ENCODE data around the gene CRLF2. TPM values are rescaled to one million over a fixed set of nuclear protein-coding genes. Genes with fewer than 3 reads are reported as not detected.
"Not testable (repeated sequence)": the region's sequence is repeated elsewhere in the genome, so short reads cannot be mapped to it uniquely, and the experiment has no call there.

CRLF2 gene
- total RNA-seq, 5 donors from 2014 or later (not counting 1 experiment from before 2014, with no cell fraction given), result 0.48 to 1.9 (median 0.82) TPM

DNA sequence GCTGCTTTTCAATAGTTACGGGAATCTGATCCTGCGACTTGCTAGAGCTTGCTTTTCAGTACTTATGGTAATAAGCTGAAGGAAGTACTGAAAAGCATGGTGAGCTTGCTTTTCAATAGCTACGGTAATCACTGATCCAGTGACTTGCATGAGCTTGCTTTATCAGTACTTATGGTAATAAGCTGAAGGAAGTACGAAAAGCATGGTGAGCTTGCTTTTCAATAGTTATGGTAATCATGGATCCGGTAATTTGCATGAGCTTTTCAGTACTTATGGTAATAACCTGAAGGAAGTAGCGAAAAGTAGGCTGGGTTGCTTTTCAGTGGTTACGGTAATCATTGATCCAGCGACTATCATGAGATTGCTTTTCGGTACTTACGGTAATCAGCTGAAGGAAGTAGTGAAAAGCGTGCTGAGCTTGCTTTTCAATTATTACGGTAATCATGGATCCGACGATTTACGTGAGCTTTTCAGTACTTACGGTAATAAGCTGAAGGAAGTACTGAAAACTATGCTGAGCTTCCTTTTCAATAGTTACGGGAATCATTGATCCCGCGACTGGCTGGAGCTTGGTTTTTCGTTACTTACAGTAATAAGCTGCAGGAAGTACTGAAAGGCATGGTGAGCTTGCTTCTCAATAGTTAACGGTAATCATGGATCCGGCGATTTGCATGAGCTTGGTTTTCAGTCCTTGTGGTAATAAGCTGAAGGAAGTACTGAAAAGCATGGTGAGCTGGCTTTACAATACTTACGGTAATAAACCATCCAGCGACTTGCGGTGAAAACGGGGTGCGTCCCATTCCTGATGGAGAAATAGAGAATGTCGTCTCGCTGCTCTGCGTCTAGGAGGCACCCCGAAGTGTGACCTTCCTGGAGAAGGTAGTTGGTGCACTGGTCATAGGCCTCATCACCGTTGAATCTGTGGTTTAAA lies 6.5 kb downstream of the CRLF2 start:
- Histone ChIP-seq H3K4me3 (ENCODE audit: control insufficient read depth in 1 of 2, extremely low read depth in 1 of 2, low read length in 1 of 2) (peak overlapping the region; percentile 49 to 70), H3K27ac (ENCODE audit: low read length) (no peak overlapping the region), H3K4me1 (ENCODE audit: control insufficient read depth in 1 of 2, extremely low read depth in 1 of 2, insufficient read depth in 2 of 2, low read length in 2 of 2) (peaks cover 14 to 42% of the 10 kb centered on the region in 2 experiments), H3K36me3 (ENCODE audit: control insufficient read depth in 2 of 2, extremely low read depth in 1 of 2, insufficient read depth in 1 of 2, low read length in 1 of 2) (no peaks in the 10 kb centered on the region), H3K27me3 (replicated peaks in 1 of 2; ENCODE audit: control insufficient read depth in 2 of 2, extremely low read depth in 1 of 2, insufficient read depth in 2 of 2, low read length in 1 of 2) (peaks cover 0 to 4% of the 10 kb centered on the region in 2 experiments), H3K9me3 (no peaks in the 10 kb centered on the region)
- Mint-ChIP-seq H3K4me1 (peaks cover 27 to 48% (median 30%) of the 10 kb centered on the region in 3 donors), H3K27me3 (no peaks in the 10 kb centered on the region), H3K9me3 (peaks cover 0 to 6% (median 0%) of the 10 kb centered on the region in 3 donors), H3K36me3 (no peaks in the 10 kb centered on the region), H3K27ac (peak overlapping the region in 1 of 2 donors; percentile 37), H3K4me3 (peak overlapping the region; percentile 72 to 77 (median 73))
- WGBS (ENCODE audit: insufficient coverage), result 5% methylated on average over 23 of the region's 33 CpGs
- ATAC-seq (replicated peaks in 1 of 4) (peak; percentile 48 to 79 (median 56)), DNase-seq (peak in 19 of 35 experiments; percentile 3 to 75 (median 14))
- ChIA-PET CTCF (no interaction called here), POLR2A (no interaction called here)

DNA sequence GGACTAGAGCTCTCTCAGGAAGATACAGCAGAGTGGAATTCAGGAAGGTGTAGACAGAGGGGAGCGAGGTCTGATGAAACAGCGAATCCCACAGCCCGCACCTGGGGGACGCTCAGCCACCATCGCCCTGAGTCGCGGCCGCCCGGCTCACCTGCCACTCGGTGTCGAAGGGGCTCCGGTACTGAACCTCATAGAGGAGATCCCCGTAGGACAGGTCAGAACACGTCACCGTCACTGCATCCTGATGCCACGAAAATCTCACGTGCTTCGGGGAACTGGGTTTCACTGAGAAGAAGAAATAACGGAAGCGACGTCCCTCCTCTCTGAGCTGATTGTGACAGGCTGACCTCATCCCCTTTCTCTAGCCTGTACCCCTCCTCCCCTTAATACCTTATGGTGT lies 10.2 kb downstream of the CRLF2 start:
- Histone ChIP-seq H3K4me1 (ENCODE audit: control insufficient read depth in 1 of 2, extremely low read depth in 1 of 2, insufficient read depth in 2 of 2, low read length in 2 of 2) (peaks cover 6 to 19% of the 10 kb centered on the region in 2 experiments), H3K9me3 (no peaks in the 10 kb centered on the region), H3K27me3 (replicated peaks in 1 of 2; ENCODE audit: control insufficient read depth in 2 of 2, extremely low read depth in 1 of 2, insufficient read depth in 2 of 2, low read length in 1 of 2) (peaks cover 0 to 4% of the 10 kb centered on the region in 2 experiments), H3K4me3 (ENCODE audit: control insufficient read depth in 1 of 2, extremely low read depth in 1 of 2, low read length in 1 of 2) (no peak overlapping the region), H3K36me3 (ENCODE audit: control insufficient read depth in 2 of 2, extremely low read depth in 1 of 2, insufficient read depth in 1 of 2, low read length in 1 of 2) (no peaks in the 10 kb centered on the region), H3K27ac (ENCODE audit: low read length) (no peak overlapping the region)
- no peak for ATAC-seq (replicated peaks in 1 of 4)
- H3K9me3 Mint-ChIP-seq, result no peaks in the 10 kb centered on the region
- WGBS (ENCODE audit: insufficient coverage), result 94% methylated on average over 17 of the region's 21 CpGs
- CTCF ChIA-PET, result no interaction called here
- peaks cover 11 to 17% (median 16%) of the 10 kb centered on the region in 3 donors for H3K4me1 Mint-ChIP-seq
- no peak for DNase-seq
- H3K36me3 Mint-ChIP-seq, result no peaks in the 10 kb centered on the region
- POLR2A ChIA-PET, result no interaction called here
- H3K27ac Mint-ChIP-seq, result no peak overlapping the region
- H3K27me3 Mint-ChIP-seq, result no peaks in the 10 kb centered on the region
- no peak overlapping the region for H3K4me3 Mint-ChIP-seq

DNA sequence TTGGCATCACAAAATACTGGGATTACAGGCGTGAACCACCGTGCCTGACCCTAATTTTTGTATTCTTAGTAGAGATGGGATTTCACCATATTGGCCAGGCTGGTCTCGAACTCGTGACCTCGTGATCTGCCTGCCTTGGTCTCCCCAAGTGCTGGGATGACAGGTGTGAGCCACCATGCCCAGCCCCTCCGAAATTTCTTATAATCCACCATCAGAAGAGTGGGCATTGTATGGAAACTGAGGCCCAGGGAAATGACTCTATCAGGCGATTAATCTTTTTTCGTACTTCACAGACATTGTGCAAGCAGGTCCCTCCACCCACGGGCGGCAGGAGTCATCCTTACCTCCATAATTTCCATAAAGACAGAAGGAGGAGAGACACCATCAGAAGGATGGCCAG lies 16.0 kb downstream of the CRLF2 start:
- no peaks in the 10 kb centered on the region for H3K4me1 Mint-ChIP-seq
- no peaks in the 10 kb centered on the region for H3K36me3 Mint-ChIP-seq
- H3K27ac ChIP-seq (ENCODE audit: low read length), result no peak overlapping the region
- WGBS (ENCODE audit: insufficient coverage), result no CpG with 5 or more reads among the region's 10 CpGs
- no peak overlapping the region for H3K4me3 ChIP-seq (ENCODE audit: control insufficient read depth in 1 of 2, extremely low read depth in 1 of 2, low read length in 1 of 2)
- DNase-seq (no peak), ATAC-seq (replicated peaks in 1 of 4) (no peak)
- no peaks in the 10 kb centered on the region for H3K36me3 ChIP-seq (ENCODE audit: control insufficient read depth in 2 of 2, extremely low read depth in 1 of 2, insufficient read depth in 1 of 2, low read length in 1 of 2)
- CTCF ChIA-PET, result no interaction called here
- POLR2A ChIA-PET, result no interaction called here
- no peaks in the 10 kb centered on the region for H3K4me1 ChIP-seq (ENCODE audit: control insufficient read depth in 1 of 2, extremely low read depth in 1 of 2, insufficient read depth in 2 of 2, low read length in 2 of 2)
- no peaks in the 10 kb centered on the region for H3K27me3 Mint-ChIP-seq
- H3K9me3 Mint-ChIP-seq, result no peaks in the 10 kb centered on the region
- no peak overlapping the region for H3K27ac Mint-ChIP-seq
- H3K4me3 Mint-ChIP-seq, result no peak overlapping the region
- no peaks in the 10 kb centered on the region for H3K9me3 ChIP-seq
- H3K27me3 ChIP-seq (replicated peaks in 1 of 2; ENCODE audit: control insufficient read depth in 2 of 2, extremely low read depth in 1 of 2, insufficient read depth in 2 of 2, low read length in 1 of 2), result peaks cover 0 to 3% of the 10 kb centered on the region in 2 experiments

DNA sequence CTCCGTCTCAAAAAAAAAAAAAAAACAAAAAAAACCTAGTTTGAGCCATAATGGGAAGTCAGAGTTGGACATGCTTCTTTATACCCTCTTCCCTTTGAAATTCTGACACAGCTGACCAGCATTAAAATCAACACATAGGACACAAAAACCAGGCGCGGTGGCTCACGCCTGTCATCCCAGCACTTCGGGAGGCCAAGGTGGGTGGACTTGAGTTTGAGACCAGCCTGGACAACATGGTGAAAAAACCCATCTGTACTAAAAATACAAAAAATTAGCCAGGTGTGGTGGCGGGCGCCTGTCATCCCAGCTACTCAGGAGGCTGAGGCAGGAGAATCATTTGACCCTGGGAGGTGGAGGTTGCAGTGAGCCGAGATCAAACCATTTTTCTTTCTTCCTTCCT lies 20.3 kb downstream of the CRLF2 start:
- no CpG with 5 or more reads among the region's 8 CpGs for WGBS (ENCODE audit: insufficient coverage)
- H3K4me3 ChIP-seq (ENCODE audit: control insufficient read depth in 1 of 2, extremely low read depth in 1 of 2, low read length in 1 of 2); POLR2A ChIA-PET; DNase-seq; H3K9me3 ChIP-seq; H3K27ac Mint-ChIP-seq; ATAC-seq (replicated peaks in 1 of 4); H3K27me3 ChIP-seq (replicated peaks in 1 of 2; ENCODE audit: control insufficient read depth in 2 of 2, extremely low read depth in 1 of 2, insufficient read depth in 2 of 2, low read length in 1 of 2); H3K27me3 Mint-ChIP-seq; CTCF ChIA-PET; H3K36me3 ChIP-seq (ENCODE audit: control insufficient read depth in 2 of 2, extremely low read depth in 1 of 2, insufficient read depth in 1 of 2, low read length in 1 of 2); H3K4me1 Mint-ChIP-seq; H3K36me3 Mint-ChIP-seq; H3K4me3 Mint-ChIP-seq; H3K9me3 Mint-ChIP-seq; H3K4me1 ChIP-seq (ENCODE audit: control insufficient read depth in 1 of 2, extremely low read depth in 1 of 2, insufficient read depth in 2 of 2, low read length in 2 of 2); H3K27ac ChIP-seq (ENCODE audit: low read length): not testable (repeated sequence)

DNA sequence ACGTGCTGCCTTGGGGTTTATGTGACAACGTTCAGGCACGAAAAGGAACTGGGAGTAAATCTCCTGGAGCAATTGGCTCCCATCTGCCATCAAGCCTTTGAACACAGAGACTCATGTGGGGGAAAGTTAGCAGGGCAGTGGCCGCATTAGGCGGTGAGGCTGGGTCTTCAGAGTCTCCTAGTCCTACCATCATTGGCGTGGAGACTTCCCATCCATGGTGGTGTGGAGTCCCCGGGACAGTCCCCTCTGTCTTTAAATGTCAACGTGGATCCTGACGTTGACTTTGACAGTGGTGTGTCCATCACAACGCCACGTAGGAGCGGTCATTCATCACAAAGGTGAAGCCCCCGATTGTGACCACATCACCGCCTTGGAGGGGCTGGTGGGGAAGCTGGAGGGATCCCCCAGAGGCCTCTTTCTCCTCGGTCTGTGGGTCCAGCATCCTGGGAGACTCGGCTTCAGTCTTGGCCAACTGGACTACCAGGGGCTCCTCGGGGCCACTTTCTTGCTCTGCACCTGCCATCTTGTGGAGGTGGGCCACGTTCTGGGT lies 21.8 kb downstream of the CRLF2 start:
- WGBS (ENCODE audit: insufficient coverage), result 88% methylated on average over 17 of the region's 18 CpGs
- peaks cover 0 to 3% of the 10 kb centered on the region in 2 donors for H3K27me3 Mint-ChIP-seq

DNA sequence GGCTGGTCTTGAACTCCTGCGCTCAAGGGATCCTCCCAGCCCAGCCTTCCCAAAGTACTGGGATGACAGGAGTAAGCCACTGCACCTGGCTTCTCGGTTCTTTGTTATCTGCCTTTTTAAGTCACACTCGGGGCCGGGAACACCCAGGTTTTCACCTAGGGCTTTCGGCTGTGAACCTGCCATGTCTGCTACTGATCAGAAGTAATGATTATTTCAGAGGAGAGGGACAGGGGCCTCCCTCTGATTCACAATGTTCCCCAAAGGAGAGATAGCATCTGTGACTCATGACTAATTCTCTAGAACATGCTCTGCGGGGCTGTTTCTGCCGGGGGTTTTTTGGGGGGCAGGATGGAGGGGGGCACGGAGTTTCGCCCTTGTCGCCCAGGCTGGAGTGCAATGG lies 26.9 kb downstream of the CRLF2 start:
- no peaks in the 10 kb centered on the region for H3K36me3 Mint-ChIP-seq
- CTCF ChIA-PET, result no interaction called here
- Histone ChIP-seq H3K27ac (ENCODE audit: low read length) (no peak overlapping the region), H3K4me3 (ENCODE audit: control insufficient read depth in 1 of 2, extremely low read depth in 1 of 2, low read length in 1 of 2) (no peak overlapping the region), H3K4me1 (ENCODE audit: control insufficient read depth in 1 of 2, extremely low read depth in 1 of 2, insufficient read depth in 2 of 2, low read length in 2 of 2) (no peaks in the 10 kb centered on the region), H3K36me3 (ENCODE audit: control insufficient read depth in 2 of 2, extremely low read depth in 1 of 2, insufficient read depth in 1 of 2, low read length in 1 of 2) (no peaks in the 10 kb centered on the region), H3K9me3 (no peaks in the 10 kb centered on the region), H3K27me3 (replicated peaks in 1 of 2; ENCODE audit: control insufficient read depth in 2 of 2, extremely low read depth in 1 of 2, insufficient read depth in 2 of 2, low read length in 1 of 2) (no peaks in the 10 kb centered on the region)
- peaks cover 0 to 2% (median 0%) of the 10 kb centered on the region in 3 donors for H3K4me1 Mint-ChIP-seq
- no peaks in the 10 kb centered on the region for H3K27me3 Mint-ChIP-seq
- no peak overlapping the region for H3K4me3 Mint-ChIP-seq
- no peak overlapping the region for H3K27ac Mint-ChIP-seq
- peak in 1 of 4 experiments; percentile 30 for ATAC-seq (replicated peaks in 1 of 4)
- POLR2A ChIA-PET, result no interaction called here
- H3K9me3 Mint-ChIP-seq, result no peaks in the 10 kb centered on the region
- 76% methylated on average over 5 of the region's 10 CpGs for WGBS (ENCODE audit: insufficient coverage)
- DNase-seq, result no peak

More for the DNA sequence above, 21.8 kb downstream of the CRLF2 start:
- Histone ChIP-seq H3K4me3 (ENCODE audit: control insufficient read depth in 1 of 2, extremely low read depth in 1 of 2, low read length in 1 of 2) (no peak overlapping the region), H3K36me3 (ENCODE audit: control insufficient read depth in 2 of 2, extremely low read depth in 1 of 2, insufficient read depth in 1 of 2, low read length in 1 of 2) (no peaks in the 10 kb centered on the region), H3K4me1 (ENCODE audit: control insufficient read depth in 1 of 2, extremely low read depth in 1 of 2, insufficient read depth in 2 of 2, low read length in 2 of 2) (no peaks in the 10 kb centered on the region), H3K27me3 (replicated peaks in 1 of 2; ENCODE audit: control insufficient read depth in 2 of 2, extremely low read depth in 1 of 2, insufficient read depth in 2 of 2, low read length in 1 of 2) (peaks cover 0 to 3% of the 10 kb centered on the region in 2 experiments), H3K27ac (ENCODE audit: low read length) (no peak overlapping the region), H3K9me3 (no peaks in the 10 kb centered on the region)
- DNase-seq, result no peak
- ATAC-seq (replicated peaks in 1 of 4), result no peak
- Mint-ChIP-seq H3K27ac (no peak overlapping the region), H3K4me1 (no peaks in the 10 kb centered on the region), H3K36me3 (no peaks in the 10 kb centered on the region), H3K4me3 (no peak overlapping the region), H3K9me3 (no peaks in the 10 kb centered on the region)
- ChIA-PET POLR2A (no interaction called here), CTCF (no interaction called here)
